ENCODE results near the gene ATP13A4.

ATP13A4 gene

DNA sequence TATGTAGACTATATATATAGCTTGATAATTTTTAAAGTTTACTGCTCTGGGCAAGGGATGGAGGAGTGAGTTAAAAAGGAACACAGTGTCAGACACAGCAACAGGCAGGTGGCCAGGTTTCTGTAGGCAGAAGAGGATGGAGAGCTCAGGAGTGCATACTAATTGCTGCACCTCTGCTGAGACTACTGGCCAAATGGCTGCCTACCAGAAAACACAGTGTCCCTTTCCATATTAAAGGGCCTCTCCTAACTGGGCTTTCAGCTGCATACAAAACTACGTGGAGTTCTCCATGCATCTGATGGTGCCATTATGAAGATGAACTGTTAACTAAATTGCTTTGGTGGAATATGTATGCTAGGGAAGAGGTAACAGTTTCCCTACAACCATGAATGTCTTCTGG is 1.8 kb downstream of the ATP13A4 start:
- Histone ChIP-seq H3K27ac (peak overlapping the region; percentile 88), H3K36me3 (ENCODE audit: control insufficient read depth, insufficient read depth, low read length) (no peaks in the 10 kb centered on the region), H2AFZ (no peak overlapping the region), H3K4me1 (peaks cover 5% of the 10 kb centered on the region), H3K9me3 (ENCODE audit: control insufficient read depth, low read length) (no peaks in the 10 kb centered on the region), H3K4me2 (ENCODE audit: low read length) (peak overlapping the region; percentile 65), H3K4me3 (ENCODE audit: low read depth, low read length) (peak overlapping the region; percentile 82), H3K27me3 (ENCODE audit: control insufficient read depth, insufficient read depth, low read length) (no peaks in the 10 kb centered on the region), H3K79me2 (peaks cover 26% of the 10 kb centered on the region), H3K9ac (no peak overlapping the region)
- TF ChIP-seq, protein P1, sequence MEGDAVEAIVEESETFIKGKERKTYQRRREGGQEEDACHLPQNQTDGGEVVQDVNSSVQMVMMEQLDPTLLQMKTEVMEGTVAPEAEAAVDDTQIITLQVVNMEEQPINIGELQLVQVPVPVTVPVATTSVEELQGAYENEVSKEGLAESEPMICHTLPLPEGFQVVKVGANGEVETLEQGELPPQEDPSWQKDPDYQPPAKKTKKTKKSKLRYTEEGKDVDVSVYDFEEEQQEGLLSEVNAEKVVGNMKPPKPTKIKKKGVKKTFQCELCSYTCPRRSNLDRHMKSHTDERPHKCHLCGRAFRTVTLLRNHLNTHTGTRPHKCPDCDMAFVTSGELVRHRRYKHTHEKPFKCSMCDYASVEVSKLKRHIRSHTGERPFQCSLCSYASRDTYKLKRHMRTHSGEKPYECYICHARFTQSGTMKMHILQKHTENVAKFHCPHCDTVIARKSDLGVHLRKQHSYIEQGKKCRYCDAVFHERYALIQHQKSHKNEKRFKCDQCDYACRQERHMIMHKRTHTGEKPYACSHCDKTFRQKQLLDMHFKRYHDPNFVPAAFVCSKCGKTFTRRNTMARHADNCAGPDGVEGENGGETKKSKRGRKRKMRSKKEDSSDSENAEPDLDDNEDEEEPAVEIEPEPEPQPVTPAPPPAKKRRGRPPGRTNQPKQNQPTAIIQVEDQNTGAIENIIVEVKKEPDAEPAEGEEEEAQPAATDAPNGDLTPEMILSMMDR (IDR thresholded peaks at IDR 0.05) = no peak

DNA sequence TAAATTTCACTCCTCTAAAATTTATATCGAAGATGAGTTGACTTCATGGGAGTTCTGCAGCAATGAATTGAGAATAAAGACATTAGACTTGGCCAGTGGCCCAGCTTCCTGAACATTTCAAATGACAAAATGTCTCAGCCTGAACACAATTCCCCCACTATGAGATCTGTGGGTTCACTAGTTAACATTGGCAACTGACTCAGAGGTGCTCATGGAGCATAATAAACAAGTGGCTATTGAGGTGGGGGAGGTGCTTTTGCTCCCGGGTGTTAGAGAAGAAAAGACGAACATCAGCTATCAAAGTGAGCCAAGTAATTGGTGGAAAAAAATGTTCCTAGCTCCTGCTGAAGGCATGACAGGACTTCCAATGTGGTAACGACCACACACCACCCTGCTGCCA is 6.3 kb downstream of the ATP13A4 start:
- Histone ChIP-seq H3K9me3 (ENCODE audit: control insufficient read depth, low read length) (no peaks in the 10 kb centered on the region), H3K36me3 (ENCODE audit: control insufficient read depth, insufficient read depth, low read length) (peaks cover 3% of the 10 kb centered on the region), H3K79me2 (peaks cover 28% of the 10 kb centered on the region), H3K27ac (no peak overlapping the region), H3K4me3 (ENCODE audit: low read depth, low read length) (no peak overlapping the region), H3K27me3 (ENCODE audit: control insufficient read depth, insufficient read depth, low read length) (no peaks in the 10 kb centered on the region), H3K4me1 (peaks cover 17% of the 10 kb centered on the region), H3K4me2 (ENCODE audit: low read length) (peak overlapping the region; percentile 31), H2AFZ (no peak overlapping the region), H3K9ac (no peak overlapping the region)
- TF ChIP-seq, protein P1 (IDR thresholded peaks at IDR 0.05) = no peak

DNA sequence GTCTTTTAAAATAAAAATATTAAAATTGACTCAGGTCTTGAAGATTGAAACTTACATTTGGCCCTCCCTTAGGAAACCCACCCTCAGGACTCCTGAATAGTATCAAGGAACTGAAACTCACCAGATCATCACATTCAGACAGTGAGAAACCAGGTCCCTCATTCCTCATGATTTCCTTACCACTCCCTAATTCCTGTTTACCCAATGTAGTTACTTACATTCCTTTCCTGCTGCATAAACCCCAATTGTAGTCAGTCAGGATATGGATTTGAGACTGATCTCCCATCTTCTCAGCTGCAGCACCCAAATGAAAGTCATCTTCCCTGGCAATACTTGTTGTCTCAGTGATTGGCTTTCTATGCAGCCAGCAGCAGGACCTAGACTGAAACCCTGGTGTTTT is 8.6 kb downstream of the ATP13A4 start:
- Histone ChIP-seq H2AFZ (no peak overlapping the region), H3K4me1 (peaks cover 16% of the 10 kb centered on the region), H3K9ac (no peak overlapping the region), H3K79me2 (peaks cover 30% of the 10 kb centered on the region), H3K4me3 (ENCODE audit: low read depth, low read length) (no peak overlapping the region), H3K9me3 (ENCODE audit: control insufficient read depth, low read length) (no peaks in the 10 kb centered on the region), H3K27ac (no peak overlapping the region), H3K4me2 (ENCODE audit: low read length) (no peak overlapping the region), H3K27me3 (ENCODE audit: control insufficient read depth, insufficient read depth, low read length) (no peaks in the 10 kb centered on the region), H3K36me3 (ENCODE audit: control insufficient read depth, insufficient read depth, low read length) (peaks cover 3% of the 10 kb centered on the region)
- TF ChIP-seq, protein P1 (IDR thresholded peaks at IDR 0.05) = no peak

DNA sequence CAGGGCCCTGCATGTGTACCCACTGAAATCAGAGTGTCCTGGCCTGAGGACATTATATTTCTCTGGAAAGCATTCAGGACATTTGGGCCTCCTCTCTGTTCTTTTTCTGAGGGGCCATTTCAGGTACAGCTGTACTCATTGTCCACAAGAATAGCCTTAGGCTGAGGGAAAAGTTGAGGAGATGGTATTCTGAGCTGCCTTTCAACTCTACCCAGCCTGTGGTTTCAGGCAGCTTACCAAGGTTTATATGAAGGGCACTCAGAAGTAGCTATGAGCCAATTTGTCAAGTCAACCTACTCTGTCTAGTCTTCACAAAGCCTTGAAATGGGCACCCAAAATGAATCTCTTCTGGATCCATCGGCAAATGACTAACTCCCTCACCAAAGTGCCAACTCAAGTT is 9.4 kb downstream of the ATP13A4 start:
- no peak overlapping the region for H3K9ac ChIP-seq
- no peaks in the 10 kb centered on the region for H3K27me3 ChIP-seq (ENCODE audit: control insufficient read depth, insufficient read depth, low read length)
- peak overlapping the region; percentile 51 for H3K27ac ChIP-seq
- H3K4me2 ChIP-seq (ENCODE audit: low read length) = peak overlapping the region; percentile 26
- H3K9me3 ChIP-seq (ENCODE audit: control insufficient read depth, low read length) = no peaks in the 10 kb centered on the region
- TF ChIP-seq, protein P1 (IDR thresholded peaks at IDR 0.05) = no peak
- peaks cover 16% of the 10 kb centered on the region for H3K4me1 ChIP-seq
- no peak overlapping the region for H2AFZ ChIP-seq
- H3K4me3 ChIP-seq (ENCODE audit: low read depth, low read length) = no peak overlapping the region
- H3K79me2 ChIP-seq = peaks cover 26% of the 10 kb centered on the region
- peaks cover 3% of the 10 kb centered on the region for H3K36me3 ChIP-seq (ENCODE audit: control insufficient read depth, insufficient read depth, low read length)

DNA sequence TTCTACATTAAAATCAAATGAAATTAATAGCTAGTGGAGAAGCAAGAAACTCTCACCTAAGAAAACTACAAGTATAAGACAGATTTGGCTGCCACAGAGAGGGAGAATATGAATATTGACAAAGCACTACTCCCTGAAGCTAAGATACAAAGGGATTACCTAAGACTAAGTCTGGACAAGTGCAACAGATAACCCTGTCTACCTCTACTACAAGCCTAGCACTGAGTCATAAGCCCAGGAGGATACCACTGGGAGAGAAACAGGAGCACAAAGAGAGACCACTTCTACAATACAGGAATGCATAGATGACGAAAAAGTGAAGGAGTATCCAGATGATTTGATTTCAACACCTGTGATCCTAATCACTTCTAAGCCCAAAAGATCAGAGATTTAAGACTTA is 10.4 kb downstream of the ATP13A4 start:
- no peaks in the 10 kb centered on the region for H3K27me3 ChIP-seq (ENCODE audit: control insufficient read depth, insufficient read depth, low read length)
- peaks cover 3% of the 10 kb centered on the region for H3K36me3 ChIP-seq (ENCODE audit: control insufficient read depth, insufficient read depth, low read length)
- peak overlapping the region; percentile 4 for H3K27ac ChIP-seq
- H2AFZ ChIP-seq = no peak overlapping the region
- peaks cover 22% of the 10 kb centered on the region for H3K79me2 ChIP-seq
- H3K9me3 ChIP-seq (ENCODE audit: control insufficient read depth, low read length) = no peaks in the 10 kb centered on the region
- H3K4me1 ChIP-seq = peaks cover 16% of the 10 kb centered on the region
- H3K9ac ChIP-seq = no peak overlapping the region
- no peak overlapping the region for H3K4me3 ChIP-seq (ENCODE audit: low read depth, low read length)
- TF ChIP-seq, protein P1 (IDR thresholded peaks at IDR 0.05) = no peak
- H3K4me2 ChIP-seq (ENCODE audit: low read length) = peak overlapping the region; percentile 0
